HL-60/S4 treated with retinoic acid at 250 ng/mL for 4 days and 3 days (cell line): ENCODE measurements around the gene SYT5.
"Not testable (repeated sequence)": the region's sequence is repeated elsewhere in the genome, so short reads cannot be mapped to it uniquely, and the experiment has no call there.

Experiments
- in situ Hi-C: fragments of 300-500 bp; cut with MboI; formaldehyde crosslinking; loops from 2 replicates; pipeline ENCODE4 v1.7.0; 2022; ENCODE audit warnings: low sequenced_read_pairs

Gene SYT5

GRCh38 chr19:55208880-55209692, 29.0 kb upstream of the SYT5 start, which contains the start of gene PTPRH:
TSS of gene PTPRH (minus strand) at chr19:55209501. CDS start at chr19:55209433, 68 bp downstream.
- in situ Hi-C loops, result no loop called here

- in situ Hi-C loops, result no loop called here
Measured at GRCh38 chr19:55206664-55207500, 26.8 kb upstream of the SYT5 start.

- in situ Hi-C loops, result not testable (repeated sequence)
Measured at GRCh38 chr19:55202199-55202598, 22.1 kb upstream of the SYT5 start.

GRCh38 chr19:55199620-55200204, 19.6 kb upstream of the SYT5 start:
- in situ Hi-C loops, result no loop called here

GRCh38 chr19:55198651-55199050, 18.6 kb upstream of the SYT5 start:
- in situ Hi-C loops, result no loop called here

GRCh38 chr19:55197528-55197927, 17.4 kb upstream of the SYT5 start:
- in situ Hi-C loops, result no loop called here

GRCh38 chr19:55196803-55197202, 16.7 kb upstream of the SYT5 start:
- in situ Hi-C loops, result no loop called here

GRCh38 chr19:55193481-55193880, 13.4 kb upstream of the SYT5 start:
- in situ Hi-C loops, result no loop called here

GRCh38 chr19:55189403-55189835, 9.3 kb upstream of the SYT5 start:
- in situ Hi-C loops, result no loop called here

- in situ Hi-C loops, result no loop called here
Measured at GRCh38 chr19:55188625-55189024, 8.5 kb upstream of the SYT5 start.

GRCh38 chr19:55186080-55186479, 6.0 kb upstream of the SYT5 start:
- in situ Hi-C loops, result no loop called here

GRCh38 chr19:55181740-55182139, 1.7 kb upstream of the SYT5 start:
- in situ Hi-C loops, result no loop called here

GRCh38 chr19:55178781-55179599, 1.1 kb downstream of the SYT5 start:
- in situ Hi-C loops, result no loop called here

GRCh38 chr19:55176076-55176475, 4.0 kb downstream of the SYT5 start:
- in situ Hi-C loops, result no loop called here

GRCh38 chr19:55175117-55175867, 4.8 kb downstream of the SYT5 start:
- in situ Hi-C loops, result no loop called here

GRCh38 chr19:55174425-55175116, 5.5 kb downstream of the SYT5 start:
- in situ Hi-C loops, result no loop called here

GRCh38 chr19:55173714-55174409, 6.2 kb downstream of the SYT5 start:
- in situ Hi-C loops, result no loop called here

GRCh38 chr19:55173186-55173713, 6.8 kb downstream of the SYT5 start:
- in situ Hi-C loops, result no loop called here
